GM21423 (cell line): ENCODE data around the gene CXCL12.

Experiments used
- ATAC-seq: cut with Tn5 transposase; IDR thresholded peaks from one replicate; pipeline ENCODE4 v1.9.1; 2021; ENCODE audit warnings: mild to moderate bottlenecking, moderate library complexity; ENCODE audit not compliant: unreplicated experiment

CXCL12 gene

GRCh38 chr10:44385026-44385695 is at the start of gene CXCL12:
TSS of gene CXCL12 (minus strand) at chr10:44385097. CDS start at chr10:44385005, 92 bp downstream.
- no peak for ATAC-seq

DNA sequence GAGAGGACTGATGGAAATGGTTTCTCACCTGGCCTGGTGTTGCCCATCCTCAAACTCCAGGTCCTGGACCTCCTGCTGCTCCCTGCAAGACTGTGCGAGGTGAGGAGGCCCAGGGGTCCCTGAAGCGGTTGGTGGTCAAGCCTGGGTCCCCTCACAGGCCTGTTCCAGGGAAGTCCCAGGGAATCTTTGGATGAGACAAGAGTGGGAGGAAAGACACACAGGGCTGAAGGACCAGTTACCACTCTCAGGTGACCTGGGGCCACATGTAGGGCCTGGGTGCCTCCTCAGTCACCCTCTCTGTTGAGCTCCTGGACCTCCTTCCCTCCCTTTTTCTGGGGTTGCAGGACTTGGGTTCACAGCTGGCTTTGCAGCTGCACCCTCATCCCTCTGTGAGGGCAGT is 42.6 kb upstream of the CXCL12 start:
- ATAC-seq = no peak

DNA sequence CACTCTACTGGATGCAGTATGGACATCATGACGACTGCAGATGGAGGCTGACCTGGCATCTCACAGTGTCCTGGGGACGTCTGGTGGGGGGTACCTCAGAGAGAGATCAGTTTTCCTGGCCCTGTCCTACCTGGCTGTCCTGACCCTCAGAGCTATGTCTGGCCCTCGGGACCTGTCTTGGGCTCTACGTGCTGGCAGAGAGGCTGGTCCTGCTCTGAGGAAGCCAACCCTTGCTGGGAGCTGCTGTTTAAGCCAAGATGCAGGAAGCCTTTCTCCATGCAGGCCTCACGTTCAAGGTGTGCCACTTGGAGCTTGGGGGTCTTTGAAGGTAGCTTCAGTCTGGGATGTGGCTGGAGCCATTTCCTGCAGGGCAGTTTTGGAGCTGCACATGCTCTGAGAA is 42.1 kb upstream of the CXCL12 start:
- no peak for ATAC-seq

DNA sequence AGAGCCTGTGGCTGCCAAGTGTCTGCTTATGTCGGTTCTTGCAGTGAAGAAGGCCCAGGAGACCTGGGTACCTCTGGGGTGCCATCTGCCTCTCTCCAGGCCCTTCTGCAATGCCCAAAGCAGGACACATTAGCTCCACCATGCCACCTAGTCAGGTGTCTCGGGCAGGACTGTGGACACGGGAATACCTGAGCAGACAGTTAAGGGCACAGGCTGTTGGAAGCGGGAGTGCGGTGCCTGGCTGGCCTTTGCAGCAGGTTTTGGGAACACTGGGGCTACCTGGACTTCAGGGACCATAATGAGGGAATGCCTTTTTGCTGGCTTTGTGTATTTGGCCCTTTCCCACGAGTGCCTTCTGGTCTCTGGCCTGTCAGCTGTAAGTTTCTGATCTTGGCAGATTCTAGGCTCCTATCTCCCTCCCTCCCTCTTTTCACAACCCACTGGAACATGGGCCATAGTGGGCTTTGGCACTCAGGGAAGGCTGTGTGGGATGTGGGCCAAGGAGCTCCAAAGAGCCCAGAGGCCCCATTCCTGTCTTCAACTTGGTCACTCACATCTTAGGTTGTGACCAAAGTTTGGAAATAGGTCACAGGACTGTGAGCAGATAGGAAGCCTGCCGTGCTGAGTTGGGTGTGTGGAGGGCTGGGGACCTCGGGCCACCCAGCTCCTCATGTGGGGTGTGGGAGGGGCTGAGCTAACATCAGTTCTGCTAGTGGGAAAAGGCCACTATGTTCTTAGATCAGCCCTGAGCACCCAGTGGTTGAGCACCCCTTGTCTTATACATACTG is 41.5 kb upstream of the CXCL12 start:
- ATAC-seq = no peak

- ATAC-seq = no peak
Measured at GRCh38 chr10:44425466-44425865, 40.6 kb upstream of the CXCL12 start.

GRCh38 chr10:44424957-44425356 is 40.1 kb upstream of the CXCL12 start:
- ATAC-seq = no peak

- ATAC-seq = no peak
Measured at GRCh38 chr10:44424298-44424697, 39.4 kb upstream of the CXCL12 start.

DNA sequence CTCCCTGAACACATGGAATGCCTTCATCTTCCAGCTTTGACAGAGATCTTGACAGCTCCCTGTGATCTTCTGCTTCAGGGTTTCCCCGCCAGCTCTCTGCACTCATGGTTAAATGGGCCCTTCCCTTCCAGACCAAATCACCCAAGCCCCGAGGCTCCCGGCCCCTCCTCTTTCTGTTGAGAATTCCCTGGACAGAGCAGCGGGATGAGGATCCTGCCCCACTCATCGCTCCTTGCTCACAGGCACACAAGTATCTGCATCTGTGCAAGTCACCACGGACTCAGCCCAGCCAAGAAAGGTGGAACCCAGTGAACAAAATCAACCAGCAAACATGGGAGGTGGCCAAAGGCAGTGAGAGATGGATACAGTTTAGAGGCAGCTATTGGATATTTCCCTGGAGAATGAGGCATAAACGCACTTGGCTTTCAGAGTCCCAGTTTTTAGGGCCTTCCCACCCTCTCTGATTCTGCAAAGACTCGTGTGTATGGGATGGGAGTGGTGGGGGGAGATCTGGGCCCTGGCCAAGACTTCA is 37.7 kb upstream of the CXCL12 start:
- no peak for ATAC-seq

DNA sequence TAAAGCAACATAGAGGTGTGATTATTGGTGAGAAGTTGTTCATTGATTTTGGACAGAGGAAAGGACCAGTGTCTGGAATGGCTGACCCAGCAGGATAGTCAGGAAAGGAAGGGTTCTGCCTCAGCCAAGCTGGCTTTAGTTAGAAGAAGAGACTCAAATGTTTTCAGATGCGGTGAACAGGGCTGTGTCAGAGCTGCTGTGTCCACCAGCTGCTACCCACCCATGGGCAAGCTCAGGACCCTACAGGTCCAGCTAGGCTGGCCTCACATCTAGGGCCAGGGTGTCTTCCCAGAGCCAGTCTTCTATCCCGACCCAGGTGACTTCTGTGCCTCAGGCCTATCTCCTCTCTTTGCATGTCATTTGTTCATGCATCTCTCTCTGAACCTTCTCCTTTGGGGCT is 37.3 kb upstream of the CXCL12 start:
- ATAC-seq = no peak

GRCh38 chr10:44419790-44420549 is 35.1 kb upstream of the CXCL12 start:
- ATAC-seq = no peak

- ATAC-seq = no peak
Measured at GRCh38 chr10:44418637-44419036, 33.7 kb upstream of the CXCL12 start.

DNA sequence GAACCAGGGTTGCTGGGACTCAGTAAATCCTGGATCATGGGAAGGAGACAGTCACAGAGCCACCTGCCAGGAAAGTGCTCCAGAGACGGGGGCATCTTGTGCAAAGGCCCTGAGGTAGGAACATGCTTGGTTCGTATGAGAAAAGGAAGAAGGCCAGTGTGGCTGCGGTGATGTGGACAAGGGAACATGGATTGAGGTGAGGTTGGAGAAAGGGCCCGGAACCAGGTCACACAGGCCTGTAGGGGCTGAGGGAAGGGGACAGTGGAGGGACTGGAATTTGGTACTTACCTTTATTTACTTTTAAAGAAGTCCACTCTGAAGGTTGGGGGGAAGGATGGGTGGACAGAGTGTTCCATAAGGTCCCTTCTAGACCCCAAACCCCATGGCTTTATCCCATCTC is 32.9 kb upstream of the CXCL12 start:
- ATAC-seq = no peak

DNA sequence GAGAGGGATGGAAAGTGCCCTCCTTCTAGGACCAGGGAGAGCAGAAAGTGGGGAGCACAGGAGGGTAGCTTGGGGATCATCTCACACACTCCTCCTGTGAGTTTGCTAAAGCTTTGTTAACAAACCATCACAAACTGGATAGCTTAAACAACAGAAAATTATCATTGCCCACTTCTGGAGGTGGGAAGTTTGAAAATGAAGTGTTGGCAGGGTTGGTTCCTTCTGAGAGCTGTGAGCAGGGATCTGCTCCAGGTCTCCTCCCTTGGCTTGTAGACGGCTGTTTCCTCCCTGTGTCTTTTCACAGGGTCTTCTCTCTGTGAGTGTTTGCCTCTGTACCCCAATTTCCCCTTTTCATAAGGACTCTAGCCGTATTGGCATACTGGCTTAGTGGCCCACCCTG is 32.0 kb upstream of the CXCL12 start:
- no peak for ATAC-seq

DNA sequence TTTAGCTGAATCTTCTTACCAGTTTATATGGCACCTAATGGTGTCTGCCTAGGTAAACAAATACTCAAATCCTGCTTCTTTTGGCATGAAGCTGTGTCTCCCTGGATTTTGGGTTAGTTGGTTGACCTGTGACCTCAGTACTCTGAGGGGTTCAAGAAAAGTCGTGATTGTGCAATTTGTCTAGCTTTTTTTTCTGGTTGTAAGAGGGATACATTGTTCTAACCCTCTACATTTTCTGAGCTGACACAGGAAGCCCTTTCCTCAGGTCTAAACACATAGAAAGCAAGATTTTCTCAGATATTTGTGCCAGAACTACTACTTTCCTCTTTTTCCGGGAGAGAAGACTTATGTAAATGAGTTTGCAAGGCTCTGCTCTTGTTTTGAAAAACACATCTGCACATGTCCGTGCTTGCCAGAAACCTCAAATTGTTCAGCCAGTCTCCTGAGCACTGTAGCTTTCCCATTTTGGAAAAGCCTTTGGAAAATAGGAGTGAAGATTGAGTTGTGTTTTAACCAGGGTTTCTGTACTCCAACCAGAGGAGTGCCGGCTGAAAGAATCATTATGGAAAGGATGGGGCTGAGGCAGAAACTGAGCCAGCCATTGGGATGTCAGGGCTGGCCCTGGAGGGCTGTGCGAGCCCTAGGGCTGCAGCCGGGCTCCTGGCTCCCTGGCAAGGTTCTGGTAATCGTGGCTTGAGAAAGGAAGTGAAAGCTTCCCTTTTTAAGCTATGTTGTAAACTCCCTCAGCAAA is 31.3 kb upstream of the CXCL12 start:
- ATAC-seq = no peak

GRCh38 chr10:44415121-44415520 is 30.2 kb upstream of the CXCL12 start:
- ATAC-seq = no peak

GRCh38 chr10:44413416-44413815 is 28.5 kb upstream of the CXCL12 start:
- ATAC-seq = no peak

GRCh38 chr10:44411251-44411650 is 26.4 kb upstream of the CXCL12 start:
- ATAC-seq = no peak

GRCh38 chr10:44404741-44405437 is 20.0 kb upstream of the CXCL12 start:
- ATAC-seq = no peak

- ATAC-seq = no peak
Measured at GRCh38 chr10:44402465-44403195, 17.7 kb upstream of the CXCL12 start.

- ATAC-seq = no peak
Measured at GRCh38 chr10:44400541-44400940, 15.6 kb upstream of the CXCL12 start.
